Cardiac fibroblast (primary cell): ENCODE data around the gene CAPN13.

Experiments used
- DNase-seq, 2 donors: peaks; one replicate each; pipeline versions ENCODE4 v3.0.0 to v3.0.0-alpha.2; 2010; ENCODE audit warnings: low read depth in 2 of 2
- H3K4me3 ChIP-seq, 2 donors: replicated peaks in 1 of 2; 1 replicate in 1 of 2; 2 replicates in 1 of 2; pipeline ENCODE4 v1.5.1; 2011; ENCODE audit warnings: low read depth in 2 of 2, low read length in 2 of 2, mild to moderate bottlenecking in 2 of 2, moderate library complexity in 1 of 2
- CTCF ChIP-seq: IDR thresholded peaks from one replicate; pipeline ENCODE4 v1.5.1; 2011; ENCODE audit warnings: low read depth, mild to moderate bottlenecking, low read length, inconsistent platforms

Gene CAPN13

DNA sequence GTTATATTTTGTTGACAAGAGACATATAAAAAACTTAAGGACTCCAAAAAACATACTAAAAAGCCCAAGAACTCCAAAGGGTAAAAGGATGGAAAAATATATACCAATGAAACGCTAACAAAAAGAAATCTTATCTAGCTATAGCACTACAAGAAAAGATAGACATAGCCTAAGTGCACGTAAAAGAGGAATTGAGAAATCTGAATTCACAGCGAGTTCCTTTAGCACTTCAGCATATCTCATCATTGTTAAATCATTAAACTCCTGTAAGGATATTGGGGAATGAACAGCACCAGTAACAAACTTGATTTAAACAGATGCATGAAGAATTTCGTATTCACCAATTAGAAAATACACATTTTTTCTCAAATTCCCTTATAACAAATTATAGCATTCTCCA is 134.1 kb downstream of the CAPN13 start:
- H3K4me3 ChIP-seq: no peak overlapping the region
- no peak for TF ChIP-seq CTCF
- DNase-seq: no peak
